PC-3 (cell line): ENCODE data around the gene BCAR3. TPM values are rescaled to one million over a fixed set of nuclear protein-coding genes. Genes with fewer than 3 reads are reported as not detected.

Experiments used
- ATAC-seq: fragments of 200-7000 bp; cut with Tn5 transposase; 2 replicates; pipeline ENCODE4 v1.9.1; 2020; ENCODE audit warnings: mild to moderate bottlenecking, moderate library complexity
- BruUV-seq: library from RNA; stranded (reverse); fragments of 400-500 nt; replicated peaks from 2 replicates; lab custom pipeline; 2021; lab: Mats Ljungman, UMichigan
- CTCF ChIA-PET: fragments of 300-600 bp; sonication (Branson Sonifier 250); formaldehyde crosslinking; loops from one replicate; lab custom pipeline; 2022; ENCODE audit warnings: antibody characterized with exemption; lab: Charles Lee
- POLR2A ChIA-PET: fragments of 300-600 bp; sonication (Branson Sonifier 250); formaldehyde crosslinking; loops from one replicate; lab custom pipeline; 2022; ENCODE audit warnings: antibody characterized with exemption; ENCODE audit not compliant: unreplicated experiment; lab: Charles Lee
- DNase-seq: peaks from one replicate; pipeline ENCODE4 v3.0.0-alpha.2; 2015
- H2AFZ ChIP-seq: fragments of 300-600 bp; sonication (generic); 2 replicates; pipeline ENCODE4 v1.6.0; 2016; ENCODE audit warnings: antibody characterized with exemption, low read length
- H3F3A ChIP-seq: fragments of 300-600 bp; sonication (generic); one replicate; pipeline ENCODE4 v1.6.0; 2017; ENCODE audit warnings: antibody characterized with exemption, low read length, control low read depth, mild to moderate bottlenecking; ENCODE audit not compliant: unreplicated experiment
- H3K27ac ChIP-seq: fragments of 300-600 bp; sonication (generic); 2 replicates; pipeline ENCODE4 v1.5.1; 2016; ENCODE audit warnings: mild to moderate bottlenecking, low read length
- H3K27me3 ChIP-seq: fragments of 300-600 bp; sonication (generic); 2 replicates; pipeline ENCODE4 v1.6.1; 2016; ENCODE audit warnings: low read length, mixed read lengths
- H3K36me3 ChIP-seq: fragments of 300-600 bp; sonication (generic); 2 replicates; pipeline ENCODE4 v1.6.1; 2016; ENCODE audit warnings: low read depth, mixed run types, low read length, mixed read lengths
- H3K4me1 ChIP-seq: fragments of 300-600 bp; sonication (generic); 2 replicates; pipeline ENCODE4 v1.5.1; 2016; ENCODE audit warnings: low read length; ENCODE audit not compliant: insufficient read depth
- H3K4me2 ChIP-seq: fragments of 300-600 bp; sonication (generic); 2 replicates; pipeline ENCODE4 v1.6.0; 2016; ENCODE audit warnings: low read length
- H3K4me3 ChIP-seq: fragments of 300-600 bp; sonication (generic); 2 replicates; pipeline ENCODE4 v1.5.1; 2016; ENCODE audit warnings: mild to moderate bottlenecking, low read length, mixed read lengths
- H3K79me2 ChIP-seq: fragments of 300-600 bp; sonication (generic); 2 replicates; pipeline ENCODE4 v1.6.1; 2017; ENCODE audit warnings: low read length, mixed read lengths
- H3K9ac ChIP-seq: fragments of 300-600 bp; sonication (generic); 2 replicates; pipeline ENCODE4 v1.6.0; 2016; ENCODE audit warnings: mild to moderate bottlenecking, low read length
- H3K9me2 ChIP-seq: fragments of 300-600 bp; sonication (generic); replicated peaks from 2 replicates; pipeline ENCODE4 v1.6.1; 2016; ENCODE audit warnings: mixed run types, low read length, mixed read lengths
- H3K9me3 ChIP-seq: fragments of 300-600 bp; sonication (generic); 2 replicates; pipeline ENCODE4 v1.6.1; 2016; ENCODE audit warnings: low read length, mixed read lengths
- H4K20me1 ChIP-seq: fragments of 300-600 bp; sonication (generic); 2 replicates; pipeline ENCODE4 v1.6.1; 2016; ENCODE audit warnings: low read length, mixed read lengths
- CTCF ChIP-seq: fragments of 300-600 bp; sonication (generic); conservative IDR thresholded peaks from 2 replicates; pipeline ENCODE4 v1.5.1; 2017; ENCODE audit warnings: antibody characterized with exemption, low read depth, mild to moderate bottlenecking, low read length
- EZH2 ChIP-seq: fragments of 300-600 bp; sonication (generic); IDR thresholded peaks from one replicate; pipeline ENCODE4 v1.6.1; 2017; ENCODE audit warnings: antibody characterized with exemption, mild to moderate bottlenecking, low read length; ENCODE audit not compliant: unreplicated experiment
- EZH2phosphoT487 ChIP-seq: fragments of 300-600 bp; sonication (generic); IDR thresholded peaks from 2 replicates; pipeline ENCODE4 v1.6.1; 2018; ENCODE audit warnings: mild to moderate bottlenecking, antibody characterized with exemption, low read length, borderline replicate concordance
- intact Hi-C: fragments of 100-400 bp; cut with micrococcal nuclease; formaldehyde crosslinking; loops from 2 replicates; pipeline ENCODE4 v1.9.0; 2023
- total RNA-seq: library from RNA; depleted of rRNA; stranded (reverse); fragments of >200 nt; gene quantifications from 2 replicates; pipeline ENCODE4 v1.2.3, GENCODE V29; 2014

BCAR3 gene
- total RNA-seq, 1 experiment from 2014 or later: 171 TPM

GRCh38 chr1:93666613-93667384 is 14.8 kb downstream of the BCAR3 start:
- H3K4me2 ChIP-seq: peak overlapping the region; percentile 21
- H3K79me2 ChIP-seq: peaks cover 100% of the 10 kb centered on the region
- no peaks in the 10 kb centered on the region for H3K9me2 ChIP-seq
- intact Hi-C loops: no loop called here
- peaks cover 79% of the 10 kb centered on the region for H3K36me3 ChIP-seq
- H3K9me3 ChIP-seq: no peaks in the 10 kb centered on the region
- H3K27ac ChIP-seq: peak overlapping the region; percentile 86
- CTCF ChIA-PET: interaction anchor here (0.6 to 0.8 kb wide), 2 partner anchors 147 to 235 kb away, joined by 3 to 7 read pairs; no protein-coding TSS in a partner anchor
- TF ChIP-seq CTCF: no peak
- no peak for TF ChIP-seq EZH2phosphoT487
- H3F3A ChIP-seq: peaks cover 31% of the 10 kb centered on the region
- no peak overlapping the region for H3K4me3 ChIP-seq
- ATAC-seq (peak; percentile 9), DNase-seq (peak; percentile 75)
- BruUV-seq: no TSS peak
- peaks cover 58% of the 10 kb centered on the region for H4K20me1 ChIP-seq
- no peak overlapping the region for H2AFZ ChIP-seq
- H3K27me3 ChIP-seq: no peaks in the 10 kb centered on the region
- H3K4me1 ChIP-seq: peaks cover 94% of the 10 kb centered on the region
- POLR2A ChIA-PET: no interaction called here
- peak overlapping the region; percentile 34 for H3K9ac ChIP-seq

- H3K27me3 ChIP-seq: no peaks in the 10 kb centered on the region
- TF ChIP-seq CTCF (no peak), EZH2phosphoT487 (no peak), EZH2 (no peak)
- peaks cover 25% of the 10 kb centered on the region for H3F3A ChIP-seq
- POLR2A ChIA-PET: no interaction called here
- peaks cover 100% of the 10 kb centered on the region for H3K79me2 ChIP-seq
- peak overlapping the region; percentile 3; the same call in 1 of the 2 replicates for H3K9ac ChIP-seq
- peaks cover 67% of the 10 kb centered on the region for H4K20me1 ChIP-seq
- peaks cover 85% of the 10 kb centered on the region for H3K36me3 ChIP-seq
- H3K27ac ChIP-seq: peak overlapping the region; percentile 86
- H2AFZ ChIP-seq: no peak overlapping the region
- ATAC-seq: no peak
- CTCF ChIA-PET: no interaction called here
- BruUV-seq: no TSS peak
- no peaks in the 10 kb centered on the region for H3K9me3 ChIP-seq
- H3K4me2 ChIP-seq: peak overlapping the region; percentile 21
- H3K9me2 ChIP-seq: no peaks in the 10 kb centered on the region
- DNase-seq: no peak
- H3K4me1 ChIP-seq: peaks cover 81% of the 10 kb centered on the region
- intact Hi-C loops: no loop called here
- no peak overlapping the region for H3K4me3 ChIP-seq
Measured at GRCh38 chr1:93665015-93665414, 16.6 kb downstream of the BCAR3 start.

- intact Hi-C loops: no loop called here
- Histone ChIP-seq H3K27me3 (no peaks in the 10 kb centered on the region), H3F3A (peaks cover 25% of the 10 kb centered on the region), H4K20me1 (peaks cover 68% of the 10 kb centered on the region), H3K9ac (no peak overlapping the region), H3K9me3 (no peaks in the 10 kb centered on the region), H3K9me2 (no peaks in the 10 kb centered on the region), H2AFZ (no peak overlapping the region), H3K27ac (peak overlapping the region; percentile 86), H3K4me3 (no peak overlapping the region), H3K36me3 (peaks cover 89% of the 10 kb centered on the region), H3K4me1 (peaks cover 73% of the 10 kb centered on the region), H3K4me2 (peak overlapping the region; percentile 48), H3K79me2 (peaks cover 99% of the 10 kb centered on the region)
- BruUV-seq: no TSS peak
- DNase-seq: no peak
- no peak for TF ChIP-seq CTCF
- ATAC-seq: no peak
- ChIA-PET POLR2A (no interaction called here), CTCF (no interaction called here)
Measured at GRCh38 chr1:93663208-93663614, 18.4 kb downstream of the BCAR3 start.
